Measurements from ENCODE around the gene ASIC2. TPM values are rescaled to one million over a fixed set of nuclear protein-coding genes. Genes with fewer than 3 reads are reported as not detected.

ASIC2 gene
- polyA plus RNA-seq, 3 donors, result 2.7 to 3.8 (median 3.3) TPM

DNA sequence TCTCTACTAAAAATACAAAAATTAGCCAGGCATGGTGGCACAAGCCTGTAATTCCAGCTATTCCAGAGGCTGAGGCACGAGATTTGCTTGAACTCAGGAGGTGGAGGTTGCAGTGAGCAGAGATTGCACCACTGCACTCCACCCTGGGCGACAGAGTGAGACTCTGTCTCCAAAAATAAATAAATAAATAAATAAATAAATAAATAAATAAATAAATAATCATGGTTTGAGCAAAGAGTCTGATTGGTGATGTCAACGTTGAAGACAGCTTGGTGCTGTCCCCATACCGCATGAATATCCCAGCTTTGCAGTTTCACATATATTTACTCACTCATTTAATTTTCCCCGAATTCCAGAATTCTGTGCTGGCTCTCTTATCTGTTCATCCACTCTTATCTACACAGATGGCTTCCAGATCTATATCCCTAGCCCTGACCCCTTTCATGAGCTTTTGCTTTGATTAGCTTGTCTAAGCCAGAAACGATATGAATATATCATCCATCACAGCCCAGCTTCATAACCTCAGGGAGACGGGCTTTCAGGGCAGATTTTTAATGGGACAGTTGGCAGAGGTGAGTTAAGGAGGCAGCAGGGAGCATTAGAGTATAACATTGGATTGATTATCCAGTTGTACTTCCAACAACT is 210.4 kb downstream of the ASIC2 start:
- DNase-seq (ENCODE audit: low read depth in 3 of 3, low spot score in 2 of 3), result no peak

DNA sequence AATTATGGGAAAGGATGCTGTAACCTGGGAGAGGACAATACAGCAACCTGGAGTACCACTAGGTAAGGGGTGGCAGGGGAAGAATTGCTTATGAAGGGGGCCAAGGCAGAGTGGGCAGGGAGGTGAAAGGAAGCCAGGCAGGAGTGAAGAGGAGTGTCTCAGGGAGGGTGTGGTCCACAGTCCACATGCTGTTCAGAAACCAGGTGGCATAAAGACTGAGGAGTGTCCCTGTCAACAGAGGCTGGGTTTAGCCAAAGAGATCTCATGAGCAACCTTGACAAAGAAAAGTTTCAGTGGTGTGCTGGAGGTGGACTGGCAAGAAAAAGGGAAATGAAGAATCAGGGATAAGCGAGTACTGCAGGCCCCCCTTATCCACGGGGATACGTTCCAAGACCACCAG is 213.0 kb downstream of the ASIC2 start:
- DNase-seq (ENCODE audit: low read depth in 3 of 3, low spot score in 2 of 3), result no peak

- no peak for DNase-seq (ENCODE audit: low read depth in 3 of 3, low spot score in 2 of 3)
Measured at GRCh38 chr17:33079201-33079600, 213.9 kb downstream of the ASIC2 start.

GRCh38 chr17:33076979-33077378 is 216.1 kb downstream of the ASIC2 start:
- no peak for DNase-seq (ENCODE audit: low read depth in 3 of 3, low spot score in 2 of 3)

DNA sequence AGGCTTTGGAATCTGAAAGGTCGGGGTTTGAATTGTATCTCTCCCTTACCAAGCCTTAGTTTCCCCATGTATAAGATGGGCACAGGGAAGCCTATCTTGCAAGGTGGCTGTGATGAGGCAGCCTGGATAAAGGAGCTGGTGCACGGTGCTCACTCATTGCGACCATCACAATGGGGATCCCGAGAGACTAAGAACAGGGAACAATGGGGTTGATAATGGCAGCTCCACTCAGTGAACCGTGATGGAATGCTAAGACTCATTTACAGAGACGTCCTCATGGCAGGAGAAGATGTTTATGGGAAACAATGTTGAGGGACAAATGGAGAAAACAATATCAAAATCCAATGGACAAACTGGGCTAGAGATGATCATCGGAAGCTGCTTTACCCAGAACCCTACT is 219.7 kb downstream of the ASIC2 start:
- DNase-seq (ENCODE audit: low read depth in 3 of 3, low spot score in 2 of 3), result no peak

DNA sequence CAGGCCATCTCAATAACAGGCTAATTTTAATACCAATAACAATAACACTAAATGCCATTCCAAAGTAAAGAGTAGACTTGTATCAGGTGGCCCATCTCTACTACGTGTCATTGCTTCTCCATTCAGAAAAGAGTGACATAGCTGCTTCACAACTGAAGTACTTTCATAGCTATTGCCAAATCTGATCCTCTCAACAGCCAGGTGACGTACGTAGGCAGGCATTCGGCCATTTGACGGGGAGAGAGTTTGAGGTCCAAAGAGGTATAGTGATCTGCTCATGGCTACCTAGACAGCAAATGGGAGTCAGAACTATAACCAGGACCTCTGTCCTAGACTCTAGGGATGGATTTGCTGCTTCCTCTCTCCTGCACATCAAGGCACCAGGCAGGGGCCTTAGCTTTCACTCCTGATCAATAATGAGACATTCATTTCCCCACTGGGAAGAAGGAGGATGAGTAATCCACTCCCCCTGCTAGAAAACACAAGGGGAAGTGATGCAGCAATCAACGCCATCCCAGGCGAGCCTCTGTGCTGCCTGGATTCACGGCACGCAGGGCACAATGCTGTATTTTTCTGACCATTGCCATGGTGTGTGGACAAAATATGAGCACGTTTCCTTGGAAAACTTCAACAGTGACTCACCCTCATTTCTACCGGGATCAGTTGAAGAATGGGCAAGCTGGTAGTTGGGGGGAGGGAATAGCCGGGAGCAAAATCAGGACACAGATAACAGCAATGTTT is 220.5 kb downstream of the ASIC2 start:
- DNase-seq (ENCODE audit: low read depth in 3 of 3, low spot score in 2 of 3), result no peak

DNA sequence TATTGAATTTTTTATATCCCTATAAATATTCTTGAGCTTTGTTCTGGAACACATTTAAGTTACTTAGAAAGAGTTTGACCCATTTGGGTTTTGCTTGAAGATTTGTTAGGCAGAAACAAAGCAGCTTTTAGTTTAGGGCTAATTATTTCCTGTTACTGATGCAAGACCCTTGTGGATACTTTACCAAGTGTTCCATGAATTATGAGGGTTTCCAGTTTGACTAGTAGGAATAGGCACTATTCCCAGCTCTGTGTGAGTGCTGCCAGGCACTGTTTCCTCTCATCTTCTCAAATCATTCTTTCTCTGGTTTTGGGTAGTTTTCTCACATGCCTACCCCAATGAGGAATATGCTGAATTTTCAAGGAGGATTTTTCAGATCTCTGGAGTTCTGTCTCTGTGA is 221.4 kb downstream of the ASIC2 start:
- DNase-seq (ENCODE audit: low read depth in 3 of 3, low spot score in 2 of 3), result no peak

GRCh38 chr17:33057564-33057963 is 235.5 kb downstream of the ASIC2 start:
- DNase-seq (ENCODE audit: low read depth in 3 of 3, low spot score in 2 of 3), result no peak

- no peak for DNase-seq (ENCODE audit: low read depth in 3 of 3, low spot score in 2 of 3)
Measured at GRCh38 chr17:33056399-33057146, 236.5 kb downstream of the ASIC2 start.

GRCh38 chr17:33055746-33056145 is 237.3 kb downstream of the ASIC2 start:
- no peak for DNase-seq (ENCODE audit: low read depth in 3 of 3, low spot score in 2 of 3)

DNA sequence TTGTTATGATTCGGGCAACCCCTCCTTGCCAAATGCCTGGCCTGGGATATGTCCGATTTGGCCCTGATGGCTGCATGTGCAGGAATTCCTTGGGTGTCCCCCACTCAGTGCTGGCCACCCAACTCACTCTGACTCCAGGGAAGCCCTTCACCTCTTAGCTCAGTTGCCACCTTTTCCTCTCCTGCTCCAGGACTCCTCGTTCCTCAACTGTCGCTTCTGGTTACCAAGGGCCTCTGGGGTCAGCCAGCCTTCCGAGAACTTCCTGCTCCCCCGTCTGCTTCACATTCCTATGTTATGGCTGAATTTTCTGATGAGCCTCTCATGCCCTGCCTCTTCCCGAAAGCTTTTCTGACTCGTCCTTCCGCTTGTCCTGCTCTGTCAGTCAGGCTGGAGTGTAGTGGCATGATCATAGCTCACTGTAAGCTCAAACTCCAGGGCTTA is 237.9 kb downstream of the ASIC2 start:
- no peak for DNase-seq (ENCODE audit: low read depth in 3 of 3, low spot score in 2 of 3)

DNA sequence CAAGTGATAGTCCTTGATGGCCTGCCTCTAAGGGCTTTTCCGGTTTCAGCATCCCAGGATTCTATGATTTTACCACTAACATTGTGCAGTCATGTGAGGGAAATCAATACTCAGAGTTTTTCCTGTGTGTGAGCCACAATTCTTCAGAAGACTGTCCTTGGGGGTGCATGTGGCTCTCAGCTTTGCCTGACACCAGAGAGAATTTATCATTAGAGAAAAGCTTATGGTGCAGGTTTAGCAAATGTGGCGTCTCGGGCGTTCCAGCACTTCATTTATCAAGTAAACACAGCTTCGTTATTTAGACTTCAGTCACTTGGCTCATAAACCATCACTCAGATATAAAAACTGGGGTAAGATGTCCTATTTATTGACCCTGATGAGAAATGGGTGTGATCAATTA is 238.7 kb downstream of the ASIC2 start:
- DNase-seq (ENCODE audit: low read depth in 3 of 3, low spot score in 2 of 3), result no peak

DNA sequence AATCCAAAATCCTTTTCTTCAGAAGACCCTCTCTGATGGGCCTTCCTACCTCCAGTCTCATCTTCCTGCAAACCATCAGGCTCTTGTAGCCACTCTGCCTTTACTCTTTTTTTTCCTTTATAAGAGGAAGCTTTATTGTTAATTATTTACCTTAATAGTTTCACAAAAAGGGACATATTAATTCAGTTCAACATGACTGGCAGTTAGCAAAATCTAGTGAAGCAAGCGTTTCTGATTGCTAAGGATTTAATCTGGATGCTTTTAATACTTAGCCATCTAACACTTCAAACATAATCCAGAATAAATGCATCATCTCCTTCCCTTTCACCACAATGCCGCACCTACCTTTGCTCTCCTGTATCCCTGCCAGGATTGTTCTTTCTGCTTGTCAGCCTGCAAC is 239.4 kb downstream of the ASIC2 start:
- no peak for DNase-seq (ENCODE audit: low read depth in 3 of 3, low spot score in 2 of 3)

DNA sequence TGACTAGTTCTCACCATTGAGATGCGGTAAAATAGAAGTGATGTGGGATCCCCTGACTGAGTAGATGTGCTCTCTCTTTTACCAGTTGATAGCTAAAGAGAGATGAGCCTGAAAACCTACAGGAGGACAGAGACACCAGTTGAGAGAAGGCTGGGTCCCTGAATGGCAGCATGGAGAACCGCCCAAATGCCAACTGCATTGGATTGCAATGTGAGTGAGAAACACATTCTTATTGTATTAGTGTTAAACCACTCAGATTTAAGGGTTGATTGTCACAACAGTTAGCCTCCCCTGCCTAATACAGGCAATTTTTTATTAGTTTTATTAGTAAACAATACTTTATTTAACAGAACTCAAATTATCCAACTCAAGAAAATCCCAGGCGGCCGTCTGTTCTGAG is 240.2 kb downstream of the ASIC2 start:
- DNase-seq (ENCODE audit: low read depth in 3 of 3, low spot score in 2 of 3), result no peak

DNA sequence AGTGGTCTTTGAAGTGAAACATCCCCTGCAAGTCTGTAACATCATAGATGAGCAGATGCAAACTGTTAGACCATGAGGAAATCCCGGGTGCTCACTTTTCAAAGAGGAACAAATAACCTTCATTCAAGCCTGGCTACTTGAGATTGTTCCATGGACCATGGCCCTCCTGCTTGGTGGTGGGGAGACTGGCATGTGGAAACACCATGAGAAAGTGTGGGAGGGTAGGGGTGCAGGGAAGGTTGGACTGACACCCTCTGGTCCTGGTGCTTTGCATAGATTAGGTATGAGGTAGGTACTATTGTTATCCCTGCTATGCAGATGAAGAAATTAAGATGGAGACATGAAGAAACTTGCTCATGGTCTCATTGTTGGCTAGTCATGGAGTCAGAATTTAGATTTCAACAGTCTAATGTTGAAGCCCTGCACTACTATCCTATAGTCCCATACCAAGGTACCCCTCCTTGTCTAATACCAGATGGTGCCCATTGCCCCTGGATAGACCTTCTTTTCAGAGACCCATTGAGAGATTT is 242.4 kb downstream of the ASIC2 start:
- DNase-seq (ENCODE audit: low read depth in 3 of 3, low spot score in 2 of 3), result no peak

GRCh38 chr17:33049781-33050414 is 243.2 kb downstream of the ASIC2 start:
- DNase-seq (ENCODE audit: low read depth in 3 of 3, low spot score in 2 of 3), result no peak

DNA sequence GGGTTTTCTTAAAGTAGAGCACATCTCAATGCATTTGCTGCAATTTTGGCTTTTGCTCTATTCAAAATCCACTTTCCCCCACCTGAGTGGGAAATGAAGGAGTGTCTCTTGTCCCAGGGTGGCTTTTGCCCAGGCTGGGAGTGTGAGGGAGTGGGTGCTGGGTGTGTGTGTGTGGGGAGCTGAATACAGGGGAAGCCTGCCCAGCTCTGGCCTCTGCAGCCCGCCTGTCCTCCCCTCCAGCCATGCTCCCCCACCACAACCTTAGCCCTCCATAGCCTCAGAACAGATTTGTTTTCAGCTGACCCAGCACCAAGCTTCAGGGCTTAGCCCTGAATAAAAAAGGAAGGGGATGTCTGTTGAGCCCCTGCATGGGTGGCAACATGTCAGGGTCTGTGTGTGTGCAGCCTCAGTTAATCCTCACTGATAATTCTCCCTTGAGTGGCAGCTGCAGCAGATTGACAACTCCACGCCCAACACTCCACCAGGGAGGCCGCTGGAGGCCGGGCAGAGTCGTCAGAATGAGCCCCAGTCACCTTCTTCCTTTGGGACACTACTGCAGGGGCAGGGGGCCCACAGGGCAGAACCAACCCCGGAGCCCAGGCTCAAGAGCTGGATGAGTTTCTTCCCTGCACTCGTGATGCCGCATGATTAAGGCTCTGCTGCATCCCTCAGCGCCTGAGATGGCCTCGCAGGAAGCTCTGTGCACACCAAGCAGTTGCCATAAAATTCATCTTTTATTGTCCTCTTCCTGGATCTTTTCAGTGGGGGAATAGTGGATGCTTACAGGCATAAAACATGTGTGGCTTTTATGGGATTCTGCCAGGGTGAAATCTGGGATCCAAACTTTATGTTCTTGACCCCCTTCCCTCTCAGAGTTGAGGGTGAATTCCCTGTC is 246.5 kb downstream of the ASIC2 start:
- no peak for DNase-seq (ENCODE audit: low read depth in 3 of 3, low spot score in 2 of 3)

- DNase-seq (ENCODE audit: low read depth in 3 of 3, low spot score in 2 of 3), result no peak
Measured at GRCh38 chr17:33045216-33045615, 247.9 kb downstream of the ASIC2 start.

DNA sequence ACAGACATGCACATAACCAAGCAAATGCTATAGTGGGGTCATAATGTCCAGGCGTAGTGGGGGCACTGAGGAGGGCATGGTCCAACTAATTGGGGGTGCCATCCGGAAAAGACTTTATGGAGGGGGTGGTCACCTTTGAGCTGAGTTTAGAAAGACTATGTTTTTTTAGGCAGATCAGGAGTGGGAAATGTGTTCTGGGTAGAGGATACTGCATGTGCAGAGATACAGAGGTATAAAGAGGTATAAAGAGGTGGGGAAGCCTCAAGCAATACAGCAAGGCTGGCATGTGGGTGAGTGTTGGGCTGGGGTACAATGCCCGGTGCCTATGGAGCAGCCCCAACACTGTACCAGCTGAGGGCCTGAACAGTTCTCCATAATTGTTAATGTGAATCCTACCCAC is 248.3 kb downstream of the ASIC2 start:
- no peak for DNase-seq (ENCODE audit: low read depth in 3 of 3, low spot score in 2 of 3)

DNA sequence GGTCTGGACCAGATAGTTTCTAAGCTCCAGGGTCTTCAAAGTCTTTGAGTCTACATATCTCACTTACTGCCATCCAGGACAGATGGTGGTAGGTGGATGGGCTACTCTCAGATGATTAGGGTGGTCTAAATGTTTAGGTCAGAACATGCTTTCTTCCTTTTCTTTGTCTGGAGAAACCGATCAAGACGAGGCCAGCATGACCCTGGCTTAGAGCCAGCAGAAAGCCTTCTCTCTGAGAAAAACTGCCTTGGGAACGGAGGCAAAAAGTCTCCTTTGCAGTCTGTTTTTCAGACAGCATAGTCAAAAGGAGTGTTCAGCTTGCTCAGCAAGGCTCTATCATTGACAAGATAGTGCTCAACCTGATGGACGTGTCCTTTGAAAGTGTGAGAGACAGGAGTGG is 252.6 kb downstream of the ASIC2 start:
- no peak for DNase-seq (ENCODE audit: low read depth in 3 of 3, low spot score in 2 of 3)

Measured in right renal cortex interstitium (tissue), 3 donors.